ENCODE data around the gene TEX264. TPM values are rescaled to one million over a fixed set of nuclear protein-coding genes. Genes with fewer than 3 reads are reported as not detected.

TEX264 gene
- total RNA-seq, 1 experiment from 2014 or later: 11.8 TPM

DNA sequence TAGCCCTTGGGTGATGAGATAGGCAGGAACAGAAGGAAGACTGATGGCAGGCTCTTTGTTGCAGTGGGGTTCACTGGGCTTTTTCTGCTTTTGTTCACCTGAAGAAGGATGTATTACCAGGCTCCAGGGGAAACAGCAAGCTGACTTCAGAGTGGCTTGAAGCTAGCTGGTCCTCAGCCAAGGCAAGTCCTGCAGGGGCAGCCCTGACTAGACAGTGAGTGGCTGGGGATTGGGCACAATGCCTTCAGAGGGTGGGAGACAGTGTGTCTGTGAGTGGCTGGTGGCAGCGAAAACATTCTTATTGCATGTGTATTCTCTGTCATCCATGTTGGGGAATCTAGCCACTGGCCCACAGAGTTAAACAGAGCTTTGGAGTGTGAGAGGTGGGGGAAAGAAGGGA is 2.3 kb upstream of the TEX264 start:
- DNase-seq (ENCODE audit: low spot score) (no peak), ATAC-seq (no peak)
- TF ChIP-seq ZMAT4 (CRISPR knock-in tag; IDR thresholded peaks at IDR 0.05) (no peak), PRRX2 (CRISPR knock-in tag; IDR thresholded peaks at IDR 0.05) (no peak), SMAD4 (CRISPR knock-in tag; IDR thresholded peaks at IDR 0.05) (no peak), ZNF671 (CRISPR knock-in tag; IDR thresholded peaks at IDR 0.05) (no peak), RELA (CRISPR knock-in tag; IDR thresholded peaks at IDR 0.05; ENCODE audit: borderline replicate concordance) (no peak), ZBTB21 (CRISPR knock-in tag; IDR thresholded peaks at IDR 0.05; ENCODE audit: borderline replicate concordance) (no peak), ETV6 (CRISPR knock-in tag; IDR thresholded peaks at IDR 0.05) (no peak), ESRRA (CRISPR knock-in tag; IDR thresholded peaks at IDR 0.05; ENCODE audit: borderline replicate concordance) (no peak), JUN (CRISPR knock-in tag; IDR thresholded peaks at IDR 0.05) (no peak), ATF1 (CRISPR knock-in tag; IDR thresholded peaks at IDR 0.05) (no peak), ELF4 (CRISPR knock-in tag; IDR thresholded peaks at IDR 0.05; ENCODE audit: low read depth) (no peak), ZNF423 (CRISPR knock-in tag; IDR thresholded peaks at IDR 0.05) (no peak), ZNF121 (CRISPR knock-in tag; IDR thresholded peaks at IDR 0.05) (no peak), HMGXB4 (CRISPR knock-in tag; IDR thresholded peaks at IDR 0.05) (no peak), ERG (CRISPR knock-in tag; IDR thresholded peaks at IDR 0.05) (no peak), SP1 (CRISPR knock-in tag; conservative IDR thresholded peaks at IDR 0.05) (no peak), ARID4B (CRISPR knock-in tag; IDR thresholded peaks at IDR 0.05; ENCODE audit: borderline replicate concordance) (no peak), IRF2 (CRISPR knock-in tag; IDR thresholded peaks at IDR 0.05; ENCODE audit: borderline replicate concordance, low read depth) (no peak), ZNF219 (CRISPR knock-in tag; IDR thresholded peaks at IDR 0.05; ENCODE audit: borderline replicate concordance) (no peak)
- TF ChIP-seq, protein P1, sequence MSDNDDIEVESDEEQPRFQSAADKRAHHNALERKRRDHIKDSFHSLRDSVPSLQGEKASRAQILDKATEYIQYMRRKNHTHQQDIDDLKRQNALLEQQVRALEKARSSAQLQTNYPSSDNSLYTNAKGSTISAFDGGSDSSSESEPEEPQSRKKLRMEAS (CRISPR knock-in tag; IDR thresholded peaks at IDR 0.05): no peak
- H3K27me3 Mint-ChIP-seq (ENCODE audit: low read depth): no peaks in the 10 kb centered on the region; the same call in 1 of the 2 replicates
- POLR2A ChIA-PET: interaction anchor here (2.1 kb wide), 1 partner anchor 169 kb away, joined by 10 read pairs; the partner anchor contains the start of gene DCAF1
- H3K4me3 Mint-ChIP-seq: no peak overlapping the region
- no peaks in the 10 kb centered on the region; the same call in 1 of the 2 replicates for H3K36me3 Mint-ChIP-seq
- H3K27ac Mint-ChIP-seq: no peak overlapping the region
- no peaks in the 10 kb centered on the region for H3K9me3 Mint-ChIP-seq
- CTCF ChIA-PET: interaction anchor here (0.6 to 5.7 kb wide), 21 partner anchors 11 to 1102 kb away, joined by 3 to 198 read pairs (median 6); partner anchors contain the start of genes DCAF1, GRM2, NEK4 and RBM15B
- peaks cover 34% of the 10 kb centered on the region for H3K4me1 Mint-ChIP-seq

All from WTC11 (cell line).